Natural killer cell (primary cell): ENCODE measurements around the gene ZNF614. TPM values are rescaled to one million over a fixed set of nuclear protein-coding genes. Genes with fewer than 3 reads are reported as not detected.

ENCODE experiments used
- ATAC-seq, 3 donors: fragments of 150-1000 bp in 2 of 3; fragments of 200-7000 bp in 1 of 3; cut with Tn5 transposase; 1 replicate in 1 of 3; 2 replicates in 2 of 3; pipeline ENCODE4 v1.10.0; 2021; ENCODE audit warnings: mild to moderate bottlenecking in 2 of 3, moderate library complexity in 2 of 3
- DNase-seq, 2 donors: peaks; one replicate each; pipeline versions ENCODE4 v3.0.0 to v3.0.0-alpha.2; 2013 to 2021; ENCODE audit warnings: mixed read lengths in 1 of 2
- H3K27ac ChIP-seq: one replicate; pipeline ENCODE4 v1.5.1; 2013; ENCODE audit warnings: mild to moderate bottlenecking, low read length
- H3K27me3 ChIP-seq: one replicate; pipeline ENCODE4 v1.6.1; 2013; ENCODE audit warnings: low read length; ENCODE audit not compliant: control insufficient read depth, insufficient read depth
- H3K36me3 ChIP-seq: one replicate; pipeline ENCODE4 v1.6.1; 2013; ENCODE audit warnings: low read length; ENCODE audit not compliant: control insufficient read depth, insufficient read depth
- H3K4me1 ChIP-seq: one replicate; pipeline ENCODE4 v1.6.1; 2013; ENCODE audit warnings: low read length; ENCODE audit not compliant: control insufficient read depth, insufficient read depth
- H3K4me3 ChIP-seq: one replicate; pipeline ENCODE4 v1.5.1; 2013; ENCODE audit warnings: low read length
- H3K9me3 ChIP-seq: one replicate; pipeline ENCODE4 v1.6.1; 2013; ENCODE audit warnings: low read length; ENCODE audit not compliant: control insufficient read depth, insufficient read depth
- H3K27ac Mint-ChIP-seq, 2 donors: one replicate each; pipeline ENCODE4 v1.8.0; 2022; ENCODE audit warnings: mild to moderate bottlenecking in 2 of 2, mixed read lengths in 2 of 2, moderate library complexity in 1 of 2
- H3K27me3 Mint-ChIP-seq, 2 donors: one replicate each; pipeline ENCODE4 v1.8.0; 2022; ENCODE audit warnings: low read depth in 2 of 2, mixed read lengths in 2 of 2
- H3K36me3 Mint-ChIP-seq: one replicate; pipeline ENCODE4 v1.8.0; 2022; ENCODE audit warnings: mixed read lengths
- H3K4me1 Mint-ChIP-seq, 2 donors: one replicate each; pipeline ENCODE4 v1.8.0; 2022; ENCODE audit warnings: mixed read lengths in 2 of 2
- H3K4me3 Mint-ChIP-seq: one replicate; pipeline ENCODE4 v1.8.0; 2022; ENCODE audit warnings: mild to moderate bottlenecking, moderate library complexity, mixed read lengths
- H3K9me3 Mint-ChIP-seq, 2 donors: one replicate each; pipeline ENCODE4 v1.8.0; 2022; ENCODE audit warnings: mixed read lengths in 2 of 2
- CTCF ChIP-seq: fragments of 200-600 bp; IDR thresholded peaks from one replicate; pipeline ENCODE4 v1.8.0; 2022; ENCODE audit warnings: antibody characterized with exemption
- WGBS: methylation state at CpG from one replicate; pipeline ENCODE4 v1.1.7; 2013; ENCODE audit warnings: missing lambda C conversion rate; ENCODE audit not compliant: insufficient coverage; 5-methylcytosine and 5-hydroxymethylcytosine counted together
- intact Hi-C: fragments of 100-400 bp; cut with micrococcal nuclease; formaldehyde crosslinking; loops from one replicate; pipeline ENCODE4 v1.14.2; 2022
- total RNA-seq, 4 donors: library from RNA; stranded (reverse); fragments of 120-200 nt in 1 of 4; gene quantifications; one replicate each; pipeline versions ENCODE4 v1.2.3 to v1.2.4, GENCODE V29; 2013 to 2022

Gene ZNF614
- total RNA-seq, 3 donors from 2014 or later (not counting 1 experiment from before 2014, with no cell fraction given) = 4.3 to 9.2 (median 5.7) TPM

GRCh38 chr19:52007451-52007805 lies 20.8 kb downstream of the ZNF614 start:
- H3K4me1 ChIP-seq = peaks cover 10% of the 10 kb centered on the region
- peaks cover 0 to under 1% of the 10 kb centered on the region in 2 donors for H3K9me3 Mint-ChIP-seq
- H3K4me1 Mint-ChIP-seq = peaks cover 16 to 17% of the 10 kb centered on the region in 2 donors
- no peaks in the 10 kb centered on the region for H3K27me3 Mint-ChIP-seq
- H3K27ac Mint-ChIP-seq = peak overlapping the region; percentile 97 to 100
- ATAC-seq = no peak
- no peak for TF ChIP-seq CTCF
- H3K4me3 Mint-ChIP-seq = peak overlapping the region; percentile 100
- peak overlapping the region; percentile 92 for H3K4me3 ChIP-seq
- WGBS = 23% methylated on average over 9 of the region's 9 CpGs
- H3K27me3 ChIP-seq = no peaks in the 10 kb centered on the region
- peaks cover 16% of the 10 kb centered on the region for H3K9me3 ChIP-seq
- DNase-seq = no peak
- peak overlapping the region; percentile 96 for H3K27ac ChIP-seq
- peaks cover 23% of the 10 kb centered on the region for H3K36me3 Mint-ChIP-seq
- intact Hi-C loops = loop anchor here (5.0 kb wide), 2 partner anchors 80 to 105 kb away; partner anchors contain the start of gene ZNF613
- H3K36me3 ChIP-seq = peaks cover 5% of the 10 kb centered on the region

- no peak for DNase-seq
- Mint-ChIP-seq H3K27ac (no peak overlapping the region), H3K36me3 (peaks cover 74% of the 10 kb centered on the region), H3K4me1 (no peaks in the 10 kb centered on the region), H3K9me3 (peaks cover 10 to 24% of the 10 kb centered on the region in 2 donors), H3K4me3 (no peak overlapping the region), H3K27me3 (no peaks in the 10 kb centered on the region)
- 100% methylated on average over 2 of the region's 2 CpGs for WGBS
- intact Hi-C loops = no loop called here
- ATAC-seq = no peak
- H3K36me3 ChIP-seq = peaks cover 39% of the 10 kb centered on the region
- no peak overlapping the region for H3K4me3 ChIP-seq
- H3K9me3 ChIP-seq = peaks cover 66% of the 10 kb centered on the region
- no peak overlapping the region for H3K27ac ChIP-seq
- TF ChIP-seq CTCF = no peak
- H3K27me3 ChIP-seq = no peaks in the 10 kb centered on the region
- H3K4me1 ChIP-seq = no peaks in the 10 kb centered on the region
Measured at GRCh38 chr19:51994048-51994644, 34.0 kb downstream of the ZNF614 start.

- Mint-ChIP-seq H3K4me3 (no peak overlapping the region), H3K9me3 (peaks cover 13 to 26% of the 10 kb centered on the region in 2 donors), H3K4me1 (no peaks in the 10 kb centered on the region), H3K36me3 (peaks cover 75% of the 10 kb centered on the region), H3K27ac (no peak overlapping the region), H3K27me3 (no peaks in the 10 kb centered on the region)
- no peak for TF ChIP-seq CTCF
- no peak overlapping the region for H3K4me3 ChIP-seq
- peaks cover 68% of the 10 kb centered on the region for H3K9me3 ChIP-seq
- no peak overlapping the region for H3K27ac ChIP-seq
- ATAC-seq (no peak), DNase-seq (no peak)
- WGBS = 97% methylated on average over 9 of the region's 10 CpGs
- peaks cover 32% of the 10 kb centered on the region for H3K36me3 ChIP-seq
- H3K27me3 ChIP-seq = no peaks in the 10 kb centered on the region
- intact Hi-C loops = no loop called here
- H3K4me1 ChIP-seq = no peaks in the 10 kb centered on the region
Measured at GRCh38 chr19:51993422-51993821, 34.8 kb downstream of the ZNF614 start.
